Fibroblast of the aortic adventitia (primary cell): ENCODE data around the gene PDZD8. TPM values are rescaled to one million over a fixed set of nuclear protein-coding genes. Genes with fewer than 3 reads are reported as not detected.

ENCODE experiments used
- DNase-seq: peaks from one replicate; pipeline ENCODE4 v3.0.0-alpha.2; 2010; ENCODE audit warnings: low read depth
- H3K4me3 ChIP-seq: 2 replicates; pipeline ENCODE4 v1.5.1; 2011; ENCODE audit warnings: low read depth, mild to moderate bottlenecking, control low read depth, low read length, moderate library complexity
- total RNA-seq: library from RNA; depleted of rRNA; stranded (reverse); fragments of >200 nt; gene quantifications from 2 replicates; pipeline ENCODE4 v1.2.3, GENCODE V29; 2012; ENCODE audit warnings: low replicate concordance
- TF ChIP-seq, protein P1 (sequence below): IDR thresholded peaks from 2 replicates; pipeline ENCODE4 v1.5.1; 2011; ENCODE audit warnings: mild to moderate bottlenecking, low read length, control low read depth, inconsistent platforms; ENCODE audit not compliant: insufficient read depth

The PDZD8 gene
- total RNA-seq, 1 donor: 42.2 TPM

DNA sequence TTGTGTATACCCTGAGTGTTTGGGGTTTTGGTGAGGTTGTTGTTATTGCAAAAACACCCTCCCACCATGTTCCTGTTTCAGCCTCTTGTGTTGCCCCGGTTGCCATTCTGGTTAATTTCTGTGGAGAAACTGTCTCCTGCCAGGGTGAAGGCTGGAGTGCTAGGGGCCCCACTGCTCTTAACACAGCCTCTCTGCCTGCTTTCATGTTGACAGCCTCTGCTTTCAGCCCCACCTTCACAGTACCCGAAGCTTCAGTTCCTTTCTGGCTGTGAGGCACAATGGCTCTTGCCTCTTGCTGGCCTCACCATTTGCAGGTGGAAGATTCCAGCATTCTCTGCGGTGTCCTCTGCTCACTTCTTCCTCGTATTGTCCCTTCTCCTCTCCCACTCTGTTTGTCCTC lies 115.2 kb downstream of the PDZD8 start:
- TF ChIP-seq, protein P1, sequence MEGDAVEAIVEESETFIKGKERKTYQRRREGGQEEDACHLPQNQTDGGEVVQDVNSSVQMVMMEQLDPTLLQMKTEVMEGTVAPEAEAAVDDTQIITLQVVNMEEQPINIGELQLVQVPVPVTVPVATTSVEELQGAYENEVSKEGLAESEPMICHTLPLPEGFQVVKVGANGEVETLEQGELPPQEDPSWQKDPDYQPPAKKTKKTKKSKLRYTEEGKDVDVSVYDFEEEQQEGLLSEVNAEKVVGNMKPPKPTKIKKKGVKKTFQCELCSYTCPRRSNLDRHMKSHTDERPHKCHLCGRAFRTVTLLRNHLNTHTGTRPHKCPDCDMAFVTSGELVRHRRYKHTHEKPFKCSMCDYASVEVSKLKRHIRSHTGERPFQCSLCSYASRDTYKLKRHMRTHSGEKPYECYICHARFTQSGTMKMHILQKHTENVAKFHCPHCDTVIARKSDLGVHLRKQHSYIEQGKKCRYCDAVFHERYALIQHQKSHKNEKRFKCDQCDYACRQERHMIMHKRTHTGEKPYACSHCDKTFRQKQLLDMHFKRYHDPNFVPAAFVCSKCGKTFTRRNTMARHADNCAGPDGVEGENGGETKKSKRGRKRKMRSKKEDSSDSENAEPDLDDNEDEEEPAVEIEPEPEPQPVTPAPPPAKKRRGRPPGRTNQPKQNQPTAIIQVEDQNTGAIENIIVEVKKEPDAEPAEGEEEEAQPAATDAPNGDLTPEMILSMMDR: no peak

DNA sequence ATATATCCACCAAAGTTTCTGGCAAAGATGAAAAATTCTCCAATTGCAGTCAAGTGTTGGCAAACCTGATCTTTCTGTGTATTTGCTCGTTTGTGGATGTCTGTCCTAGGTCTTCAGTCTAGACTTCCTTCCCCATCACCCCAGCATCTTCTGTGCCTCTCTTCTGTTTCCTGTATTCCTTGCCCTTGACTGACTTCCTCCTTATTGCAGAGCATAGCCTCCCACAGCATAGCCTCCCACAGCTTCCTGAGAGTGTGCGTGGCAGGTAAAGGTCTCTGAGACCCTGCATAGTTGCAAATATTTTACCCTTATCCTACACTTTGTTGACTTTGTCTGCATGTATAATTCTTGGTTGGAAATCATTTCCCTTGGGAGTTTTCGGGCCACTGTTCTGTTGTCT lies 116.0 kb downstream of the PDZD8 start:
- no peak overlapping the region for H3K4me3 ChIP-seq
- TF ChIP-seq, protein P1: no peak
- no peak for DNase-seq

More for the DNA sequence above, 115.2 kb downstream of the PDZD8 start:
- no peak overlapping the region for H3K4me3 ChIP-seq
- DNase-seq: no peak

DNA sequence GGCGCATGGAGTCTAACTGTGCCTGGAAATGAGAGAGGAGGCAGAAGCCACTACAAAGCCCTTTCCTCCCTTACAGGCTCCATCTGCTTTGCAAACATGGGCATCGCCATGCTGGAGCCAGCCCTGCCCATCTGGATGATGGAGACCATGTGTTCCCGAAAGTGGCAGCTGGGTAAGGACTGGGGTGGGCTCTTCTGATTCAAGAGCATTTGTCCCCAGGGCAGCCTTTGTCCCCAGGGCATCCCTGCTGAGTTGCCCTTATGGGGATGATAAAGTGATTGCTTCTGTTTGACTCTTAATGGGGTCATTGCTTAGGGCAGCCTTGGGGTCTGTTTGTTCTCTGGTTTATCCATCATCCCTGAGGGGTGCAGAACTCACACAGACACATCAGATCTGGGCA lies 117.5 kb downstream of the PDZD8 start:
- no peak for DNase-seq
- H3K4me3 ChIP-seq: no peak overlapping the region
- TF ChIP-seq, protein P1: no peak

DNA sequence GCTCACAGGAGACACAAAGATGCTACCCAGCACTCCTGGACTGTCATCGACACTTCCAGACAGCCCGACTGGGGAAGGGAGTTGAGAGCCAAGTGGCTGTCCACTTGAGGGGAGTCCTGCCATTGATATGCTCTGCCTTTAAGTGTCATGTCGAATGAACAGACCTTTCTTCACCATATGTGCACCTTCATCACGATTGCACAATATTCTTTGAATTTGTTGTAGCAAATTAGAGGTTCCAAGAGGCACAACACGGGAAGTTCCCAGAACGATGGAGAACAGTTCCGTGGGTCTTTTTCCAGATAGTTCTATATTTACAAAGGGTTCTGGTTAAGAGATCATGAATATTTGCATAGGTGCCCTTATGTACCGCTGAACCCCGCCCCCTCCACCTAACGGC lies 118.3 kb downstream of the PDZD8 start:
- DNase-seq: no peak
- H3K4me3 ChIP-seq: no peak overlapping the region
- TF ChIP-seq, protein P1: no peak

DNA sequence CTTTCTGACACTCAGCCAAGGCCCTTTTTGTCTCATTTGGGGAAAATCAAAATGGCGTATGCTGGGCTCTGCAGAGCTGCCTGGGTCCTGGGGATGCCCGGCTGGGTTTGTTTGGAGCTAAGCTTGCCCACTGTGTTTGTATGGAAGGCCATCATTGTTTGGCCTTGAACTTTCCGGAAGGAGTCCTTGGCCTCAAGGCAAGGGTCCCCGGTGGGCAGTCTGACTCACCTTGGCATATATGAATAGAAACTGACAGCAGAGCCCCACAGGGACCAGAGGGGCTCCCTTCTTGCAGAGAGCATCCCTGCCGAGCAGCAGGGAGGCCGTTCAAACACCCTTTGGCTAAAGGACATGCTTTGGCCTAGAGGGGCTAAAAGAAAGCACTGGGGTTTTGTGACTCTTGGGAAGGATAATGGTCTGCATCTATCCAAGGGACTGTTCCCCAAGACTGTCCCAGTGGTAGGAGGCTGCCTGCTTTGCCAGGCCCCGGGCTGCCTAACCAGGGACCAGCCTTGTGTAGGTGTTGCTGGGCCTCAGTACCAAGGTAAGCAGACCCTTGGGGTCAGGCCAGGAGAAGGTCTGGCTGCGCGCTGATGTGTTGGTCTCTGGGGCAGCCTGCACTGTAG lies 119.3 kb downstream of the PDZD8 start:
- TF ChIP-seq, protein P1: no peak

DNA sequence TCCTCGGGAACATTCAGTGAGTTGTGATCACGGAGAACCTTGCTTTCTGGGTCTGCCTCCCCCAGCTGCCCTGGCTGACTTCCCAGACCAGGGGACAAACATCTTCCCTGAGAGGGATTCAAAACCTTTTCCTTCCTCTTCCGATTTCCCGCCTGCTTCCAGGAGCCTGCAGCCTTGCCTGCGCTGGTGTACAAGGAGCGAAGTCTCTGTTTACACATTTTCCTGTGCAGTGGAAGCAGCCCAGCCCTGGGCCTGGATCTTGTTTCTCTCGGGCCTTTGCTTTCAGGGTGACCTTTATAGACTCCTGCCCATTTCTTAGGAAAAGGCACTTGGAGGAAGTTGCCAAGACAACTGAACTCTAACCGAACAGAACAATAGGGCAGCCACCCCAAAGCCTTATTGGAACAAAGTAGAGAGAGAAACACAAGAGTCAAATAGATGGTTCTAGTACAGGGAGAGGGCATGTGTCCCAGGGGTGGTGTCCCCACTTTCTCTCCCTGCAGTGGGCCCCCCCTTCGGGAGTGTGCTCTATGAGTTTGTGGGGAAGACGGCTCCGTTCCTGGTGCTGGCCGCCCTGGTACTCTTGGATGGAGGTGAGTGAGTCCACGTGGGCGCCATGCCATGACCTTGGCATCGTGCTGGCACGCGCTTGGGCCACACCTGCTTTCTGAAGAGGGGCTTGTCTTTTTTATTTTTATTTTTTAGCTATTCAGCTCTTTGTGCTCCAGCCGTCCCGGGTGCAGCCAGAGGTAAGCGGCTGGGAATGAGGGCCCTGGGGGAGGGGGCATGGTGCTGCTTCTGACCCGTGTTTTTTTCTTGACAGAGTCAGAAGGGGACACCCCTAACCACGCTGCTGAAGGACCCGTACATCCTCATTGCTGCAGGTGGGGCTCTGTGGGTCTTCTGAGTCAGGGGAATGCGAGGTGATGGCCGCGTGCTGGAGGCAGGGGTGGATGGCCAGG lies 120.2 kb downstream of the PDZD8 start:
- no peak for DNase-seq
- TF ChIP-seq, protein P1: no peak

More for the DNA sequence above, 119.3 kb downstream of the PDZD8 start:
- no peak overlapping the region for H3K4me3 ChIP-seq
- DNase-seq: no peak

More for the DNA sequence above, 120.2 kb downstream of the PDZD8 start:
- H3K4me3 ChIP-seq: no peak overlapping the region
